ENCODE measurements around the gene CHN1. TPM values are rescaled to one million over a fixed set of nuclear protein-coding genes. Genes with fewer than 3 reads are reported as not detected.
A peak's percentile ranks its signal among the peaks of the same experiment; 100 is the strongest.

The CHN1 gene
- total and polyA plus RNA-seq, 2 of the 8 experiments (the other 6 are each of a cell fraction or from before 2014, with no cell fraction given), result 54.0 to 65.7 TPM

- Histone ChIP-seq H3K14ac (ENCODE audit: insufficient read length) (peak overlapping the region; percentile 88), H3K4me2 (ENCODE audit: insufficient read depth in 1 of 2, low read depth in 2 of 2, low read length in 2 of 2) (peak overlapping the region in 1 of 2 experiments; percentile 31; a peak in 2 of 4 replicates), H3K27ac (ENCODE audit: low read depth, low read length) (no peak overlapping the region)
- no peak for TF ChIP-seq SAP30 (IDR thresholded peaks at IDR 0.05; ENCODE audit: insufficient read depth, insufficient replicate concordance, low read length)
- TF ChIP-seq POLR2AphosphoS5 (IDR thresholded peaks at IDR 0.05; ENCODE audit: low read depth, low read length), result no peak
- TF ChIP-seq TBP (IDR thresholded peaks at IDR 0.05; ENCODE audit: low read depth, low read length), result no peak
- no peak for TF ChIP-seq GTF2F1 (IDR thresholded peaks at IDR 0.05; ENCODE audit: borderline replicate concordance, low read depth, low read length)
- TF ChIP-seq RFX5 (IDR thresholded peaks at IDR 0.05; ENCODE audit: borderline replicate concordance, low read depth, low read length), result no peak
- no peak for TF ChIP-seq E2F6 (IDR thresholded peaks at IDR 0.05)
- no peak for TF ChIP-seq TAF1 (IDR thresholded peaks at IDR 0.05; ENCODE audit: low read depth, low read length)
- no peak for TF ChIP-seq KDM5A (IDR thresholded peaks at IDR 0.05; ENCODE audit: low read length)
- no peak for TF ChIP-seq EGR1 (IDR thresholded peaks at IDR 0.05; ENCODE audit: borderline replicate concordance, low read depth, low read length)
- no peak for TF ChIP-seq SIRT6 (IDR thresholded peaks at IDR 0.05; ENCODE audit: low read length)
- no peak for TF ChIP-seq EP300 (IDR thresholded peaks at IDR 0.05; ENCODE audit: borderline replicate concordance in 1 of 2, low read depth in 2 of 2, low read length in 2 of 2)
- no peak for TF ChIP-seq NRF1 (IDR thresholded peaks at IDR 0.05; ENCODE audit: low read depth, low read length)
- TF ChIP-seq CHD1 (IDR thresholded peaks at IDR 0.05; ENCODE audit: low read depth, low read length), result no peak
- no peak for TF ChIP-seq POU5F1 (IDR thresholded peaks at IDR 0.05; ENCODE audit: low read depth, low read length)
- TF ChIP-seq BRCA1 (IDR thresholded peaks at IDR 0.05; ENCODE audit: low read depth, low read length), result no peak
Measured at GRCh38 chr2:174841936-174842335, 163.2 kb downstream of the CHN1 start.

More at GRCh38 chr2:174841936-174842335, 163.2 kb downstream of the CHN1 start:
- ChIA-PET POLR2A (ENCODE audit: partially characterized antibody) (no interaction called here), CTCF (ENCODE audit: partially characterized antibody) (no interaction called here)
- H3K27me3 ChIP-seq (replicated peaks in 1 of 4; ENCODE audit: control insufficient read depth in 3 of 4, extremely low read depth in 1 of 4, insufficient read depth in 3 of 4, low read length in 3 of 4), result no peaks in the 10 kb centered on the region
- H2BK120ac ChIP-seq (replicated peaks; ENCODE audit: low read depth, low read length), result no peak overlapping the region
- no peak overlapping the region for H3K4me3 ChIP-seq (ENCODE audit: extremely low read depth in 1 of 4, insufficient read depth in 2 of 4, low read depth in 3 of 4, low read length in 4 of 4)
- H3K36me3 ChIP-seq (ENCODE audit: control insufficient read depth in 2 of 4, insufficient read depth in 4 of 4, low read length in 3 of 4), result no peaks in the 10 kb centered on the region
- H4K8ac ChIP-seq (ENCODE audit: extremely low read depth, insufficient read depth, low read length), result no peak overlapping the region
- WGBS, 2 experiments (ENCODE audit: extremely low coverage in 1 of 2, insufficient coverage in 1 of 2, insufficient read length in 1 of 2, insufficient replicate concordance in 2 of 2, low coverage in 1 of 2, low lambda C conversion rate in 2 of 2, missing lambda C conversion rate in 1 of 2), result 93% methylated on average over 3 of the region's 3 CpGs; no CpG with 5 or more reads in 1 of the 2 experiments
- H2AFZ ChIP-seq (ENCODE audit: low read length), result no peak overlapping the region
- no peak for FAIRE-seq
- H4K91ac ChIP-seq (replicated peaks; ENCODE audit: insufficient read length, low read length), result no peak overlapping the region
- H3K23ac ChIP-seq (ENCODE audit: insufficient read length), result no peak overlapping the region
- H3K9ac ChIP-seq (replicated peaks in 1 of 4; ENCODE audit: extremely low read depth in 1 of 4, low read depth in 3 of 4, low read length in 3 of 4), result no peak overlapping the region
- no peaks in the 10 kb centered on the region for H3K9me3 ChIP-seq (ENCODE audit: insufficient read depth in 2 of 2, low read depth in 1 of 2, low read length in 1 of 2)
- H4K5ac ChIP-seq (ENCODE audit: insufficient read length, low read depth, low read length), result peak overlapping the region; percentile 55
- no peak overlapping the region for H3K4ac ChIP-seq (replicated peaks; ENCODE audit: insufficient read length, low read depth, low read length)
- H3K4me1 ChIP-seq (replicated peaks in 1 of 4; ENCODE audit: control insufficient read depth in 3 of 4, insufficient read depth in 4 of 4, low read length in 3 of 4), result peaks cover 2 to 15% (median 9%) of the 10 kb centered on the region in 4 experiments; a peak in 4 of 7 replicates
- no peak overlapping the region for H2BK12ac ChIP-seq (ENCODE audit: low read depth, low read length)
- no peaks in the 10 kb centered on the region for H3K23me2 ChIP-seq (ENCODE audit: low read depth, low read length)
- H3K79me2 ChIP-seq (ENCODE audit: control insufficient read depth in 1 of 2, insufficient read depth in 2 of 2, low read length in 2 of 2), result peaks cover 0 to 76% of the 10 kb centered on the region in 2 experiments; a peak in 2 of 4 replicates
- H2BK20ac ChIP-seq (ENCODE audit: low read length), result no peak overlapping the region
- no peak overlapping the region for H2BK15ac ChIP-seq (ENCODE audit: low read length)
- no peak for DNase-seq (ENCODE audit: low read depth in 1 of 2, low spot score in 2 of 2)
- no peak overlapping the region for H2AK5ac ChIP-seq (ENCODE audit: low read depth, low read length)
- H2BK5ac ChIP-seq (ENCODE audit: low read depth, low read length), result no peak overlapping the region
- peaks cover 0 to 2% of the 10 kb centered on the region in 2 experiments for H4K20me1 ChIP-seq (replicated peaks in 1 of 2; ENCODE audit: control insufficient read depth in 1 of 2, insufficient read depth in 2 of 2, low read length in 2 of 2)
- no peak overlapping the region for H3K56ac ChIP-seq (replicated peaks; ENCODE audit: insufficient read length, low read depth, low read length)
- H3K79me1 ChIP-seq (ENCODE audit: low read depth, low read length), result no peaks in the 10 kb centered on the region
- H3K18ac ChIP-seq (ENCODE audit: extremely low read depth, low read length), result no peak overlapping the region; the same call in 1 of the 2 replicates

Measured in H1 (cell line).